ENCODE measurements around the gene CRABP1. TPM values are rescaled to one million over a fixed set of nuclear protein-coding genes. Genes with fewer than 3 reads are reported as not detected.

Gene CRABP1
- total RNA-seq, 4 donors from 2014 or later = not detected

DNA sequence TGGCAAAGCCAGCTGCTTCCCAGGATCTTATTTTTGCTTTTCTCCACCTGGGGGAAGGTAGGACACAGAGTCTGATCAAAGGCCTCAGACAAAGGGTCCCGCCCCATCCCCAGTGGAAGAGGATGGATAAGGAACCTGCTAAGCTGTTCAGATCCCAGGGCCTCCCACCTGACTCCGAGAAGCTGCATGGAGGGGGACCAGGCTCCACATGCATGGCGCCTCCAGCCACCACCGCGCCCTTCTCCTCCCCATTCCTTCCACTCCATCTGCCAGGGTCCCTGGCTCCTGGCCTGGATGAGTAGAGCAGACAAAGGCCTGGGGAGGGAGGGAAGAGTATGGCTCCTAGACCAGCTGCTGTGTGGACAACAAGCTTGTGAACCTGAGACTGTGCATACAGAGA is 20.0 kb upstream of the CRABP1 start:
- TF ChIP-seq, protein P1, sequence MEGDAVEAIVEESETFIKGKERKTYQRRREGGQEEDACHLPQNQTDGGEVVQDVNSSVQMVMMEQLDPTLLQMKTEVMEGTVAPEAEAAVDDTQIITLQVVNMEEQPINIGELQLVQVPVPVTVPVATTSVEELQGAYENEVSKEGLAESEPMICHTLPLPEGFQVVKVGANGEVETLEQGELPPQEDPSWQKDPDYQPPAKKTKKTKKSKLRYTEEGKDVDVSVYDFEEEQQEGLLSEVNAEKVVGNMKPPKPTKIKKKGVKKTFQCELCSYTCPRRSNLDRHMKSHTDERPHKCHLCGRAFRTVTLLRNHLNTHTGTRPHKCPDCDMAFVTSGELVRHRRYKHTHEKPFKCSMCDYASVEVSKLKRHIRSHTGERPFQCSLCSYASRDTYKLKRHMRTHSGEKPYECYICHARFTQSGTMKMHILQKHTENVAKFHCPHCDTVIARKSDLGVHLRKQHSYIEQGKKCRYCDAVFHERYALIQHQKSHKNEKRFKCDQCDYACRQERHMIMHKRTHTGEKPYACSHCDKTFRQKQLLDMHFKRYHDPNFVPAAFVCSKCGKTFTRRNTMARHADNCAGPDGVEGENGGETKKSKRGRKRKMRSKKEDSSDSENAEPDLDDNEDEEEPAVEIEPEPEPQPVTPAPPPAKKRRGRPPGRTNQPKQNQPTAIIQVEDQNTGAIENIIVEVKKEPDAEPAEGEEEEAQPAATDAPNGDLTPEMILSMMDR (IDR thresholded peaks at IDR 0.05) = no peak
- TF ChIP-seq POLR2A (IDR thresholded peaks at IDR 0.05) = no peak
- Histone ChIP-seq H3K27me3 (peaks cover 0 to 5% (median 0%) of the 10 kb centered on the region in 4 donors), H3K9me3 (no peaks in the 10 kb centered on the region), H3K4me3 (no peak overlapping the region), H3K4me1 (peaks cover 0 to 4% (median 0%) of the 10 kb centered on the region in 3 donors), H3K36me3 (no peaks in the 10 kb centered on the region), H3K27ac (no peak overlapping the region)
- no peak for DNase-seq
- intact Hi-C loops (cut with DNase I) = no loop called here
- whole genome bisulfite sequencing, 2 donors = 80 to 95% methylated on average over 1 to 4 of the region's 5 CpGs

DNA sequence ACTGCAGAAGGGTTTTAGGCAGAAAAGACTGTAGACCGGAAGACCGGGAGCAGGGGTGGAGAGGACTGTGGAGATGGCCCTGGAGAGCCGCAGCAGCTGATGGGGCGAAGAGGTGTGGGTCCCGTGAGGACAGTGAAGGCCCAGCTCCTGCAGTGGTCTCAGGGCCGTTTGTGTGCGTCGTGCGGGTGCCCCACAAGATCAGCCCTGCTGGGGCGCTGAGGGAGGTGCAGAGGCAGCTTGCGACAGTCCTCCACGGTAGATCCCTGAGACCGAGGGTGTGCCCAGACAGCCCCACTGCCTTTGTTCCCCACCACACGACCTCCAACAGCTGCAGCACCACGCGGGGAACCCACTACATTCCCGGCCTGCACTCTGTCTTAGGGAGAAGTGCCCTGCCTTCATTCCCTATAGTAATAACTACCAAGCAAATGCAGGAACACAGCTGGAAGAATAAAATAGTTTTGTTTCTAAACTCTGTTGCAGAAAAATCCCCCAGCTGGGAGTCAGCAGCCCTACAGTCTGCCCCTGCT is 19.0 kb upstream of the CRABP1 start:
- Histone ChIP-seq H3K36me3 (no peaks in the 10 kb centered on the region), H3K9me3 (no peaks in the 10 kb centered on the region), H3K27ac (no peak overlapping the region), H3K4me3 (no peak overlapping the region), H3K27me3 (peaks cover 0 to 3% (median 0%) of the 10 kb centered on the region in 4 donors), H3K4me1 (peaks cover 0 to 11% (median 0%) of the 10 kb centered on the region in 3 donors)
- intact Hi-C loops (cut with DNase I) = no loop called here
- 77 to 80% methylated on average over 12 to 17 of the region's 17 CpGs for WGBS, 2 donors
- DNase-seq = no peak
- TF ChIP-seq POLR2A (IDR thresholded peaks at IDR 0.05) = no peak
- TF ChIP-seq, protein P1 (IDR thresholded peaks at IDR 0.05) = no peak

DNA sequence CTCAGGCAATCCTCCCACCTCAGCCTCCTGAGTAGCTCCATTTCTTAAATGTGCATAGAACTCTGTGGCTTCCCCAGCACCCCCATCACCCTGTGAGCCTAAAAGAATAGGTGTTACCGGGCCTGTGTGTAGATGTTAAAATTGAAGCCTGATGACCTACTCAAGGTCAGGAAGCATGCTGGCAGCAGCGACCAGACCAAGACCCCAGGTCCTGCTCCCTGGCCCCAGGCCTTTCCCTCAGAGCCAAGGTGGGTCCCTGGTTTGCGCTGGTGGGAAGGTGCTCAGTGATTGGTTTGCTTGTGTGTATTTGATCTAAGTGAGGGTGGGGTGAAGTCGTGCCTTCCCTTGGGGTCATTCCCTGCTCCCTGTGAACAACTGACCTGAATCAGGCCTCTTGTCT is 18.4 kb upstream of the CRABP1 start:
- WGBS, 2 donors = 100% methylated on average over 1 of the region's 4 CpGs; no CpG with 5 or more reads in 1 of the 2 donors
- intact Hi-C loops (cut with DNase I) = no loop called here
- H3K27ac ChIP-seq = no peak overlapping the region

DNA sequence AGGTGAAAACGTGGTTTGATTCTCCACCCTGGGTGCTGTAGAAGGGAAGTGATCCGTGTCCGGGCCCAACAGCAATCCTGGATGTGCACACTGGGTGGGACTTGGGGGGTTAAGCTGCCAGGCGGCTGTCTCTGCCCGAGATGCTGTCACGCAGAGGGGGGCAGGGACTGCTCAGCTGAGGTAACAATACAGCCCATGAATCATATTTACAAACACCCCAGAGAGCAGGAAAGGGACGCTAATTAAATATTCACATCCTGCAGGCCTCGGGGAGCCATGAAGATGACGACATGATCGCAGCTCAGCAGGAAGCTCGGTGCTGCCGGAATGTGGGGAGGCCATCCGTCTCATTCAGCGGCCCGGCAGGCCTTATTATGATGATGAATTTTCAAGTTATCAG is 17.9 kb upstream of the CRABP1 start:
- Histone ChIP-seq H3K4me1 (peaks cover 0 to 11% (median 0%) of the 10 kb centered on the region in 3 donors), H3K27me3 (no peaks in the 10 kb centered on the region), H3K27ac (no peak overlapping the region), H3K36me3 (no peaks in the 10 kb centered on the region), H3K9me3 (no peaks in the 10 kb centered on the region), H3K4me3 (no peak overlapping the region)
- intact Hi-C loops (cut with DNase I) = no loop called here
- TF ChIP-seq, protein P1 (IDR thresholded peaks at IDR 0.05) = no peak
- TF ChIP-seq POLR2A (IDR thresholded peaks at IDR 0.05) = no peak
- 61 to 71% methylated on average over 7 to 9 of the region's 15 CpGs for WGBS, 2 donors
- no peak for DNase-seq

More for the DNA sequence above, 18.4 kb upstream of the CRABP1 start:
- peaks cover 0 to 11% (median 0%) of the 10 kb centered on the region in 3 donors for H3K4me1 ChIP-seq
- DNase-seq = no peak
- no peaks in the 10 kb centered on the region for H3K9me3 ChIP-seq
- no peak overlapping the region for H3K4me3 ChIP-seq
- no peaks in the 10 kb centered on the region for H3K27me3 ChIP-seq
- TF ChIP-seq, protein P1 (IDR thresholded peaks at IDR 0.05) = no peak
- TF ChIP-seq POLR2A (IDR thresholded peaks at IDR 0.05) = no peak
- H3K36me3 ChIP-seq = no peaks in the 10 kb centered on the region

DNA sequence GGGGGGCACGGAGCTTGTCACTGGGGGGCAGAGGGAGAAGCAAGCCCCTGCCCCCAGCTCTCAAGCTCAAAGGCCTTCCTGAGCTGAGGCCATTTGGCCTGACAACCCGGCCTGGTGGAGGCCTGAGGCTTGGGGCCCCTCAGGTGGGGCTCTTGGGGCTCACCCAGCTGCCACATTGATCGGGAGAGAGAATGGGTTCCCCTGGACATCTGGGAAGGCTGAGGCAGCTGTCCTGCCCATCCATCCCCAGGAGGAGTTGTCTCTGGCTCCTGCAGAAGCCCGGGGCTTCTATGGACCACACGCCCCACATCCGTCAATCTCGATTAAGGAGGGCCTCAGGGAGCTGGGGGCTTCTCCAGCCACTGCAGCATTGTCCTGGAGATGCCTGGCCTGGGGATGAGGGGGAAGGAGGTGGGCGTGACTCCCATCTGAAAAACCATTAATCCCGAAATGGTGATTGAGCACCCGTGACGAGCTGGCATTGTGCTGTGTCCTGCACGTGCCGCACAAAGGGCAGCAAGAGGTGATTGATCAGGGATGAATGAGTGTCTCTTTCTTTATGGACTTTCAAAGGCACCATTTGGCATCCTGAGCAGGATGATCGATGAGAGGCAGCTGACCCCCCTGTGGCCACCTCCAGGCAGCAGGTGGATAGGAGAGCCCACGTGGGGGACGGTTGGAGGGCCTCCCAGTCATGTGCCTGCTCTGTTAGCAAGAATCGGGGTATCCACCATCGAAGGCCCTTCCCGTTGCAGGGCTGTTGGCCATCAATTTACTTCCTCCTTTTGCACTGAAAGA is 17.2 kb upstream of the CRABP1 start:
- Histone ChIP-seq H3K27ac (no peak overlapping the region), H3K9me3 (no peaks in the 10 kb centered on the region), H3K4me1 (peaks cover 0 to 11% (median 0%) of the 10 kb centered on the region in 3 donors), H3K4me3 (no peak overlapping the region), H3K27me3 (no peaks in the 10 kb centered on the region), H3K36me3 (no peaks in the 10 kb centered on the region)
- WGBS, 2 donors = 75 to 84% methylated on average over 11 to 13 of the region's 19 CpGs
- TF ChIP-seq, protein P1 (IDR thresholded peaks at IDR 0.05) = no peak
- no peak for TF ChIP-seq POLR2A (IDR thresholded peaks at IDR 0.05)
- DNase-seq = no peak
- intact Hi-C loops (cut with DNase I) = no loop called here
